GM13977 (cell line): ENCODE data around the gene RTKN.

ENCODE experiments used
- DNase-seq: peaks from one replicate; pipeline ENCODE4 v3.0.0; 2012; ENCODE audit warnings: low spot score
- CTCF ChIP-seq: IDR thresholded peaks from 2 replicates; pipeline ENCODE4 v1.5.1; 2012; ENCODE audit warnings: mild to moderate bottlenecking, control low read depth; ENCODE audit not compliant: insufficient read depth; ENCODE audit errors: extremely low read depth, missing control alignments
- in situ Hi-C: fragments of 300-500 bp; cut with MboI; formaldehyde crosslinking; loops from one replicate; pipeline ENCODE4 v1.12.0; 2022; ENCODE audit warnings: low sequenced_read_pairs, low pct_unique_long_range_greater_than_20kb, mixed read lengths, inconsistent platforms; ENCODE audit not compliant: unreplicated experiment

RTKN gene

GRCh38 chr2:74399785-74400184, 42.0 kb downstream of the RTKN start:
- in situ Hi-C loops = no loop called here
- no peak for DNase-seq
- peak; percentile 58 for TF ChIP-seq CTCF

- no peak for DNase-seq
- in situ Hi-C loops = no loop called here
- TF ChIP-seq CTCF = no peak
Observed at GRCh38 chr2:74396149-74396548, 45.6 kb downstream of the RTKN start.

GRCh38 chr2:74393525-74393924, 48.2 kb downstream of the RTKN start:
- in situ Hi-C loops = no loop called here
- DNase-seq = no peak
- TF ChIP-seq CTCF = no peak

- TF ChIP-seq CTCF = no peak
- in situ Hi-C loops = no loop called here
- DNase-seq = no peak
Observed at GRCh38 chr2:74392449-74392743, 49.3 kb downstream of the RTKN start.

- peak; percentile 96 for DNase-seq
- peak; percentile 94 for TF ChIP-seq CTCF
- in situ Hi-C loops = no loop called here
Observed at GRCh38 chr2:74391580-74392448, 49.9 kb downstream of the RTKN start.

- no peak for TF ChIP-seq CTCF
- no peak for DNase-seq
- in situ Hi-C loops = no loop called here
Observed at GRCh38 chr2:74391209-74391579, 50.5 kb downstream of the RTKN start.
